WERI-Rb-1 (cell line): ENCODE measurements around the gene LPAR5.

Experiments used
- DNase-seq: peaks from one replicate; pipeline ENCODE4 v3.0.0-alpha.2; 2020
- H3K27ac ChIP-seq: fragments of 250-450 bp; sonication (Bioruptor Pico); 2 replicates; pipeline ENCODE4 v1.5.1; 2020; ENCODE audit warnings: mild to moderate bottlenecking, moderate library complexity
- H3K27me3 ChIP-seq: fragments of 250-450 bp; sonication (Bioruptor Pico); 2 replicates; pipeline ENCODE4 v1.5.1; 2021; ENCODE audit warnings: mild to moderate bottlenecking, low read depth, moderate library complexity; ENCODE audit not compliant: insufficient read depth, severe bottlenecking
- H3K36me3 ChIP-seq: fragments of 250-450 bp; sonication (Bioruptor Pico); 2 replicates; pipeline ENCODE4 v1.5.1; 2020; ENCODE audit warnings: mild to moderate bottlenecking, moderate library complexity
- H3K4me3 ChIP-seq: 2 replicates; pipeline ENCODE4 v1.5.1; 2011; ENCODE audit warnings: low read depth, mild to moderate bottlenecking, control low read depth, low read length
- H3K9me3 ChIP-seq: fragments of 250-450 bp; sonication (Bioruptor Pico); 2 replicates; pipeline ENCODE4 v1.5.1; 2021; ENCODE audit warnings: mild to moderate bottlenecking, moderate library complexity; ENCODE audit not compliant: severe bottlenecking
- TF ChIP-seq, protein P1 (sequence below): IDR thresholded peaks from 2 replicates; pipeline ENCODE4 v1.5.1; 2011; ENCODE audit warnings: low read depth, mild to moderate bottlenecking, control low read depth, inconsistent platforms, low read length

LPAR5 gene

DNA sequence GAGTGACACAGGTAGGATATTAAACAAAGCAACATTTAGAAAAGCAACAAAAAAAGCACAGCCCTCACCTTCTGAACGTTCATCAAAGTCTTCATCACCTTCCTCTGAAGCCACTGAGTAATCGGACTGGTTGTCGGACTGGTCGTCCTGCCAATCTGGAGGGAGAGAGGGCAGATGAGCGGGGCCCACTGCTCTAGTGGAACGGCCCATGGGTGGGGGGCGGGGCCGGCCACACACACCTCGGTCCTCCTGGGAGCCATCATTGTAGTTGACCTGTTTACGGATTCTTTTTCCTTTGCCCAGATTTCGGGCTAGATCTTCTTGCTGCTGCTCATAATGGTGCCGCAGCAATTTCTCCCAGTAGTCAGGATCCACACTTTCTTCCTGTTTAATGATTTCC is 52.8 kb downstream of the LPAR5 start:
- Histone ChIP-seq H3K36me3 (peaks cover 93% of the 10 kb centered on the region), H3K4me3 (no peak overlapping the region)
- TF ChIP-seq, protein P1, sequence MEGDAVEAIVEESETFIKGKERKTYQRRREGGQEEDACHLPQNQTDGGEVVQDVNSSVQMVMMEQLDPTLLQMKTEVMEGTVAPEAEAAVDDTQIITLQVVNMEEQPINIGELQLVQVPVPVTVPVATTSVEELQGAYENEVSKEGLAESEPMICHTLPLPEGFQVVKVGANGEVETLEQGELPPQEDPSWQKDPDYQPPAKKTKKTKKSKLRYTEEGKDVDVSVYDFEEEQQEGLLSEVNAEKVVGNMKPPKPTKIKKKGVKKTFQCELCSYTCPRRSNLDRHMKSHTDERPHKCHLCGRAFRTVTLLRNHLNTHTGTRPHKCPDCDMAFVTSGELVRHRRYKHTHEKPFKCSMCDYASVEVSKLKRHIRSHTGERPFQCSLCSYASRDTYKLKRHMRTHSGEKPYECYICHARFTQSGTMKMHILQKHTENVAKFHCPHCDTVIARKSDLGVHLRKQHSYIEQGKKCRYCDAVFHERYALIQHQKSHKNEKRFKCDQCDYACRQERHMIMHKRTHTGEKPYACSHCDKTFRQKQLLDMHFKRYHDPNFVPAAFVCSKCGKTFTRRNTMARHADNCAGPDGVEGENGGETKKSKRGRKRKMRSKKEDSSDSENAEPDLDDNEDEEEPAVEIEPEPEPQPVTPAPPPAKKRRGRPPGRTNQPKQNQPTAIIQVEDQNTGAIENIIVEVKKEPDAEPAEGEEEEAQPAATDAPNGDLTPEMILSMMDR: no peak

DNA sequence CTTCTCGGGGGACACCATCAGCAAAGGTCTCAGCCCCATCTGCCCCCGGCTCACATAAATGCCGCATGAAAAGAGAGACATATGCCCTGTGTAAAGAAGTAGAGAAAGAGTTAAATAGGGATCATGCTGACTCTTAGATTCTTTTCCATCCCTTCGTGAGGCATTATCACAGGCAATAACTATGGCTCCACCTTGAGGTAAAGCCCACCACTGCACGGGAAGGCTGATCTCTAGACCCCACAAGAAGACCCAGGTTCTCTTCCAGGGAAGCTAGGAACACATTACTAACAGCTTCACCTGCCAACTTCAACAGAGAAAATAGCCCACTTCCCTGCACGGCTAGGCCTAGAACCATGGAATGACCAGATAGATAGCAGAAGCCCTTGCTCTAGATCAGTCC is 53.6 kb downstream of the LPAR5 start:
- H3K27ac ChIP-seq: no peak overlapping the region
- no peaks in the 10 kb centered on the region for H3K27me3 ChIP-seq
- no peak for DNase-seq
- peaks cover 93% of the 10 kb centered on the region for H3K36me3 ChIP-seq
- TF ChIP-seq, protein P1: peak; percentile 51
- no peaks in the 10 kb centered on the region for H3K9me3 ChIP-seq
- no peak overlapping the region for H3K4me3 ChIP-seq

More for the DNA sequence above, 52.8 kb downstream of the LPAR5 start:
- H3K27ac ChIP-seq: no peak overlapping the region
- no peak for DNase-seq
- H3K9me3 ChIP-seq: no peaks in the 10 kb centered on the region
- no peaks in the 10 kb centered on the region for H3K27me3 ChIP-seq

DNA sequence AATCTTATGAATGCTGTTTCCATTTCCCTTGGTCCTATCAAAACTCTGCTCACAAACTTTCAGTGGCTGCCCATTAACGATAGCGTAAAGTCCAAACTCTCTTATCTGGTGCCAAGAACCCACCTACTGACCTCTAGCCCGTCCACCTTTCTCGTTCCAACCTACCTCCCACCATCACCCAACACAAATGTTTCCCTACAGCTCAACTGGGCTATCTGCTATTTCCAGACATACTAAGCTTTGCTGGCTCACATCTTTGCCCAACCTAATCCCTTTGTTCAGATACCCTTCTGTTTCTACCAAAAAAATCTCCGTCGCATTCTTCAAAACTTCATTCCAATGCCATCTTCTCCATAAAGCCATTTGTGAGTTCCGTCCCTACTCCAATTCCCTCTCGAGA is 60.1 kb downstream of the LPAR5 start:
- Histone ChIP-seq H3K36me3 (peaks cover 95% of the 10 kb centered on the region), H3K9me3 (no peaks in the 10 kb centered on the region)
- TF ChIP-seq, protein P1: no peak

DNA sequence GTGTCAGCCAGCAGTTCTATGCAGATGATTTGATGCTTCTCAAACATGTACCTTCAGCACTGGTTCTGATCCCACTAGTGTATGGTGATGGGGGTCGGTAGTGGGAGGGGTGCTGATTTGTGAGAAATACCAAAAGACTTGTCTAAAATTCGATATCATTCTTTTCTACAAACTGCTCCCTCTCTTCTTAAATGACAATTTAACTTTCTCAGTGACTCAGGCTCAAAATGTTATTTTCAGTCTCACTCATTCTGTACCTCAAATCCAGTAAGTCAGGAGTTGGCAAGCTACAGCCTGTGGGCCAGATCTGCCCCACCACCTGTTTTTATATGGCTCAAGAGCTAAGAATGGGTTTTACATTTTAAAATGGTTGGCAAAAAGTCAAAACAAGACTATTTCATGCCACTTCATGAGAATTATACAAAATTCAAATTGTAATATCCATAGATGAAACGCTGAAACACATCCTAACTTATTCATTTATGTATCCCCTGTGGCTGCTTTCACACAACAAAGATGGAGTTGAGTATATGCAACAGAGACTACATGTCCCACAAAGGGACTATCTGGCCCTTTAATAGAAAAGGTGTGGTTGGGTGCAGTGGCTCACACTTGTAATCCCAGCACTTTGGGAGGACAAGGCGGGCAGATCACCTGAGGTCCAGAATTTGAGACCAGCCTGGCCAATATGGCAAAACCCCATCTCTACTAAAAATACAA is 61.0 kb downstream of the LPAR5 start:
- no peak for DNase-seq
- no peak overlapping the region for H3K27ac ChIP-seq
- peaks cover 96% of the 10 kb centered on the region for H3K36me3 ChIP-seq
- TF ChIP-seq, protein P1: no peak
- H3K4me3 ChIP-seq: no peak overlapping the region
- no peaks in the 10 kb centered on the region for H3K27me3 ChIP-seq
- H3K9me3 ChIP-seq: no peaks in the 10 kb centered on the region

More for the DNA sequence above, 60.1 kb downstream of the LPAR5 start:
- H3K4me3 ChIP-seq: no peak overlapping the region
- DNase-seq: no peak
- no peak overlapping the region for H3K27ac ChIP-seq
- no peaks in the 10 kb centered on the region for H3K27me3 ChIP-seq

DNA sequence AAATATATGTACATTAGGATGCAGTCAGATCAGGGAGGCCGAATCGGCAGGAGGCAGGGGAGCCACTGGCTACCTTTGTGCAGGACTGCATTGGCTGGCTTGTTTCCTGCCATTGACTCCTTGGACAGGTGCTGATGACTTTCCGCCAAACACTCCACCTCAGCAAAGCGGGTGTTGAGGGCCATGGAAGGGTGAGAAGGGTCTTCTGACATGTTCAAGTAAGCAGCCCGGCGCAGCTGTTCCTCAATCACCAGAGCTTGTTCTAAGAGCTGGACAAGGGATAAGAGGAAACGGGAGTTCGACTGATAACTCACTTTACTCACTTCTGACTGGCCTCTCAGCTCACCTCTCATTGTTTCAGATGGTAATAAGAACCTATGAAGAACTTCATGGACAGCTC is 62.8 kb downstream of the LPAR5 start:
- TF ChIP-seq, protein P1: no peak
- Histone ChIP-seq H3K36me3 (peaks cover 88% of the 10 kb centered on the region), H3K9me3 (no peaks in the 10 kb centered on the region), H3K27ac (no peak overlapping the region), H3K27me3 (no peaks in the 10 kb centered on the region), H3K4me3 (no peak overlapping the region)
- DNase-seq: no peak

DNA sequence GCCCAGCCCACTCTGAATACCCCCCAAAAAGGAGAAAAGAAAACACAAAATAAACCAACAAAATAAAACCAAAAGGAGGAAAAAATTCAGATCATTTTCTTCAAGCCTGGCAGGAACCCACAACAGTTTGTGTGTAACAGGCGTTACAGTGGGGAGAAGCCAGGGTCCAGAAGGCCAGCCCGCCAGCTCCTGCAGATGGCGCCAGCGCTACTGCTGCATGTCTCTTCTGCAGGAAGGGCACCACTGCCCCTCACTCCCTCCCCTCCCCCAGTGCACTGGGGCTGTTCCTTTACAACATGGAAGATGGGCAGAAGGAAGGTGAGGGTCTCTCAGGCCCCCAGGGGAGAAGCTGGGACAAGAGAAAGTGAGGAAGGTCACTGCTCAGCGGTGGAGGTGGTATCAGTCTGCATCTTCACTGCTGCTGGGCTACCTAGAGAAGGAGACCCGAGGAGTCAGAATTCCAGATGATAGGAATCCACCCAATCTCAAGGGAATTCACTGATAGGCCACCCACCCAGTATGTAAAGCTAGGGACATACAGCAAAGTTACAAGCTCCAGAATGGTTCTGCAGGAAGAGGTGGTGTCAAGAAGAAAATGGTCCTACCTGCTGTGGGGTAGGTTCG is 65.4 kb downstream of the LPAR5 start:
- peaks cover 80% of the 10 kb centered on the region for H3K36me3 ChIP-seq
- peak; percentile 82 for DNase-seq
- no peaks in the 10 kb centered on the region for H3K9me3 ChIP-seq
- H3K4me3 ChIP-seq: no peak overlapping the region
- no peaks in the 10 kb centered on the region for H3K27me3 ChIP-seq
- H3K27ac ChIP-seq: no peak overlapping the region
- TF ChIP-seq, protein P1: peak; percentile 94
